ENCODE data around the gene LYPD5.
"Not testable (repeated sequence)": the region's sequence is repeated elsewhere in the genome, so short reads cannot be mapped to it uniquely, and the experiment has no call there.

Gene LYPD5

DNA sequence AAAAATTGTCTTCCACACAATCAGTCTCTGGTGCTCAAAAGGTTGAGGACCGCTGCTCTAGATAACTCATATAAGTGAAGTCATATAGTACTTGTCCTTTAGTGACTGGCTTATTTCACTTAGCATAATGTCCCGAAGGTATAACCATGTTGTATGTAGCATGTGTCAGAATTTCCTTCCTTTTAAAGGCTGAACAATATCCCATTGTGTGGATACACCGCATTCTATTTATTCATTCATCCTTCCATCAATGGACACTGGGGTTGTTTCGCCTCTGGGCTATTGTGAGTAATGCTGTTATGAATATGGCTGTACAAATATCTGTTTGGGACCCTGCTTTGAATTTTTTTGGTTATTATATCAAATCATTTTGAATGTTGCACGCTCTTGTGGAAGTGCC, 4.6 kb upstream of the LYPD5 start:
- DNase-seq (ENCODE audit: low spot score) = no peak

DNA sequence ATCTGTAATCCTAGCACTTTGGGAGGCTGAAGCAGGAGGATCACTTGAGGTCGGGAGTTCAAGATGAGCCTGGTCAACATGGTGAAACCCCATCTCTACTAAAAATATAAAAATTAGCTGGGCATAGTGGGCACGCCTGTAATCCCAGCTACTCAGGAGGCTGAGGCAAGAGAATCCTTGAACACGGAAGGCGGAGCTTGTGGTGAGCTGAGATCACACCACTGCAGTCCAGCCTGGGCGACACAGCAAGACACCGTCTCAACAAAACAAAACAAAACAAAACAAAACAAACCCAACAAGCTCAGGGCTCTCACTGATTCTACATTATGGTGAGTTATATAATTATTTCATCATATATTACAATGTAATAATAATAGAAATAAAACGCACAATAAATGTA, 4.2 kb upstream of the LYPD5 start:
- not testable (repeated sequence) for DNase-seq (ENCODE audit: low spot score)

DNA sequence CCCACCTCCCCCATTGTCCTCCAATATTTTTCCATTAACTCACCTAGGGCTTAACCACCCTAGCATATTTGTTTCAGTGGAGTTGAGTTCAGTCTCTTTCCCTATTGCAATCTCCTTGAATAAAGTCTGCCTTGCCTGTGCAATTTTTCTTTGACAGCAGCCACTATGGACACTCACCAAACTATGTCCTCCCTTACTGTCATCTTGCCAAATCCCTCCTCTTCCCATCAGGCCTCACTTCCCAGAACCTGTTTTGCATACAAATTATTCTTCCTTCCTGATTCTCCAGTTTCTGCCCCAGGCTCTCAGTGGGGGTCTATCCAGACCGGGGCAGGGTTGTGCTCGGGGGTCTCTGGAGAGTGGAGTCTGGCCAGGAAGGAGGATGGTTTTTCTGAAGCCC, 2.2 kb upstream of the LYPD5 start:
- DNase-seq (ENCODE audit: low spot score) = no peak

DNA sequence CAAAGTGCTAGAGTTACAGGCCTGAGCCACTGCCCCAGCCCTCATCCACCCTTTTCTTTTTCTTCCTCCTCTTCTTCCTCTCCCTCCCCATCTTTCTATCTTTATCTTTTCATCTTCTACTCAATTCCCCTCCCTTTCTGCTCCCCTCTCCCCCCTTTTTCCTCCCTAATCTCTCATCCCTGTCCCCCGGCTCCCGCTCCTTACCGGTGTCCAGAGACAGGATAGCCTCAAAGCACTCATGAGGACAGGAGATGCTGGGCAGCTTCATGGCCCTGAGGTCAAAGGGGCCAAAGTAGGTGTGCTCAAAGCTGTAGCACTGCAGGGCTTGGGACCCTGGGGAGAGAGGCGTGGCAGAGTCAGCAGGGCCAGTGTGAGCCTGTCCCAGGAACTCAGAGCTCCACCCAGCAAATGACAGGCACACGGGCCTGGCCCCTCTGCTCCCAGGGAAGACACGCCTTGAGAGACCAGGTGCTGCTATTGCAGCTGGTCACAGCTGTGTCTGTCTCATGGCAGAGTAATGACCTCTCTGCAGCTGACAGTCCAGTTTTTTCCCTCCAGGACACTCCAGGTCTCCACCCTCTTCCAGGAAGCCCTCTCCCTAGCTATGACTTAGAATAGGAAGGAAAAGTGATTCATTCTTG, 2.6 kb downstream of the LYPD5 start:
- peak; percentile 22 for DNase-seq (ENCODE audit: low spot score)

DNA sequence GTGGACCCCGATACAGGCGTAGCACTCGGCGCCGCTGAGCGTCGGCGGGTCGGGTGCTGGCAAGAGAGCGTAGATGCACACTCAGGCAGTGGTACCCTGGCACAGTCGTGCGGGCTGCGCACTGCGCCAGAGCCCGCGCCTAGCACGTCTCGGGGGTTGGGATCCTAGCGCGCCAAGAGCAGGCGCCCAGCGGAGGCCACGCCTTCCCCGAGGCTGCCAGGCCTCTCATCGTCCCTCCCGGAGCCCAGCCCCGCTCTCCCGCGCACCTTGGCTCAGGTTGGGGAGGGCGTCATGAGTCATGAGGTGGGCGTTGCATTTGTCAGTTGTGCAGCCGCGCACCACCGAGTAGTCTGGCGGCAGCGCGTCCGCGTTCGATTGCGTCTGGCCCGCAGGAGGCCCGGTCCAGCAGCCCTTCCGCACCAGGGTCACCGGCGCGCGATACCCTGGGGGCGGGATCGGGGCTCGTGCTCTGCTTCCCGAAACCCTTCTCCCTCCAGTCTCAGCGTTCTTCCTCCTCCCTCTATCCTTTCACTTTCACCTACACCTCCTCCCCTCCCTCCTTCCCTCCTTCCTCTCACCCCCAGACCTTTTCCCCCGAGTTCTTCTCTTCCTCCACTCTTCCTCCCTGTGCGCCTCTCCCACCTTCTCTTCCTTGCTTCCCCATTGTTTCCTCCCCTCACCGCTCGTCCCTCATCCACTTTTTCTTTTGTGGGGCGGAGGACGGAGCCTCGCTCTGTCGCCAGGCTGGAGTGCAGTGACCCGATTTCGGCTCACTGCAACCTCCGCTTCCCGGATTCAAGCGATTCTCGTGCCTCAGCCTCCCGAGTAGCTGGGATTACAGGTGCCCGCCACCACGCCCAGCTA, 3.5 kb downstream of the LYPD5 start:
- no peak for DNase-seq (ENCODE audit: low spot score)

DNA sequence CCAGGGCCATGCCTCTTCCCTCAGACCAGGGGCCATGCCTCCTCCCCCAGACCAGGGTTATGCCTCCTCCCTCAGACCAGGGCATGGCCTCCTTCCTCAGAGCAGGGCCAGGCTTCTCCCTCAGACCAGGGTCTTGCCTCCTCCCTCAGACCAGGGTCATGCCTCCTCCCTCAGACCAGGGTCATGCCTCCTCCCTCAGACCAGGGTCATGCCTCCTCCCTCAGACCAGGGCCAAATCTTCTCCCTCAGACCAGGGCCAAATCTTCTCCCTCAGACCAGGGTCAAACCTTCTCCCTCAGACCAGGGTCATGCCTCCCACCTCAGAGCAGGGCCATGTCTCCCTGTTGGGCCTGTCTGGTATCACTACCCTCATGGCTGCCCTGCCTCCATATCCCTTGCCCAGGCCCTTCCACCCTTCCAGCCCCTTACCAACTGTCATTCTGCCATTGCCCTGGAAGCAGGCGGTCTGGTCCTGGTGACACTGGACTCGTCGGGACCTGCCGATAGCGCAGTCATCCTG, 4.2 kb downstream of the LYPD5 start:
- no peak for DNase-seq (ENCODE audit: low spot score)

DNA sequence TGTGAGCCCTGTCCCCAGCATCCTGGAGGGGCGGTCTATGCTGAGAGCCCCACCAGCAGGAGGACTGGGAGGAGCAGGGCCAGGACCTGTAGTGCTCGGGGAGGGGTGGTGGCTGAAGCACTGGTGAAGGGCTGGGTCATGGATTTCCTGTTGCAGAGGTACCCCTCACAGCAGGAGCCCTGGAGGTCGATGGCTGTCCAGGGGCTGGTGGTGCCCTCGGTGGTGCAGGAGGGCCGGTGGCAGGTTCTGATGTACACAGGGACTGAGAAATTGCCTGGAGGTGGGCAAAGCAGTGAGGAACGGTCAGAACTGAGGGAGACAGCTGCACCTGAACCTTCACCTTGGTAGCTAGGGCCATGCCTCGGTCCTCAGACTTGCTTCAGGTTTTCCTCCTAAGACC, 4.7 kb downstream of the LYPD5 start:
- DNase-seq (ENCODE audit: low spot score) = no peak

DNA sequence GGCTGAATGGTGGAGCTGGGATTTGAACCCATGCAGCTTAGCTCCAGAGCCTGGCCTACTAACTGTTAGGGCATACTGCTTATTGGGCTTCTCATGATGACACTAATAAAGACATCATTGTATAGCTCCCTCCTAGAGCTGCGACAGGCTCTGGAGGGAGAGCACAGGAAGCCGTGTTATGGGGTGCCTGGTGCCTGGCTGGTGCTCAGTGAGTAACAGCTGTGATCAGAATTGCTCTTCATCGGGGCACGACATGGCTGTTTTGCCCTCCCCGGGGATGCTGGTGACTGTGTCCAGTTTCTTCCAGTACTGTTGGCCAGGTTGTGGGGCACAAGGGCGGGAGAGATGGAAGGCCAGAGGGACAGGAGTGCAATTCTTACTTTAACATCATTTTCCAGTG, 5.1 kb downstream of the LYPD5 start:
- DNase-seq (ENCODE audit: low spot score) = no peak

DNA sequence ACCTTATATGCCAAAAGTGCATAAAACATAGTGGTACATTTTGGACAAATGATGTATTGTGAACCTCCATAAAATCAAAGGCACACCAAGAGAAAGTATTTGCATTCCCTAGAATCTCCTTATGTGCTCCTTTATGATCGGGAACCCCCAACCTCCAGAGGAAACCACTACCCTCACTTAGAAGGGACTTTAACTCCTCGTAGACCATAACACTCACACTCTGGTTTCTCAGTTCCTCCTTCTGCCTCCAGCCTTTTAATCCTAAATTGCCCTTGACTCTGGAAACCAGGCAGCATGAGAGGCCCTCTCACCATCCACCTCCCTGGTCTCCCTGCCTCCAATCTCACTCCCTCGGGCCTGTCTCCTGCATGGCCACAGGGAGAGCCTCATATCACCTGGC, 11.7 kb downstream of the LYPD5 start:
- DNase-seq (ENCODE audit: low spot score) = no peak

DNA sequence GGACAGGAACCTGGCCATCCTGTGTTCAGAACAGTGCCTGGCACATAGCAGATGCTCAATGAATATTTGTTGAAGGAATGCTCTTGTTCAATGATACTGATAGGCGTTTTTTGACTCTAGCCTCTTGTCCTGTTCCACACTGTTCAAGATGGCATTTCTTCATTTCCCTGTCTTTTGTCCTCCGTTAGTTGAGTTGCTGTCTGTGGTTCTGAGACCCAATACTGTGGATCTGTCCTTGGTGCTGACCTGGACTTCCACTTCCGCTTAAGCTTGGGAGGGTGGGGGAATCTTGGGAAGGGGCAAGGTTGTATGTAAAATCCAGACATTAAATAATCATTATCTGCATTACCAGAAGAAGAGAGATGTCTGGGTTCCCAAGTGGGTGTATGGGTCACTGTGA, 13.2 kb downstream of the LYPD5 start:
- DNase-seq (ENCODE audit: low spot score) = no peak

DNA sequence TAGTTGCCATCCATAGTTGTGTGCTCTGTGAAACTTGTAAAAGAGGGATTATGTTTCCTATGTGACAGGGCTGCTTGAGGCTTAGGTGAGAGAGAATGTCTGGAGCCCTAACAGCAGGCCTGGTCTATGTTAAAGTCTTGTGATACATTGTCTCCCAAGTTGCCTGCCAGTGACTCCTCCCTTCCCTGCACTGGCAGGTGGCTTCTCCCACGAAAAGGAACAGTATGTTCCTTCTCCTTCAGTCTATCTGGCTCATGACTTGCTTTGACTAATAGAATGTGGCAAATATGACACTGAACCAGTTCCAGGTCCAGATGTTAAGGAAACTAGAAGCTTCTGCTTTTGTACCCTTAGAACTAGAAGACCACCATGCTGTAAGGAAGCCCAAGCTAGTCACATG, 15.6 kb downstream of the LYPD5 start:
- no peak for DNase-seq (ENCODE audit: low spot score)

DNA sequence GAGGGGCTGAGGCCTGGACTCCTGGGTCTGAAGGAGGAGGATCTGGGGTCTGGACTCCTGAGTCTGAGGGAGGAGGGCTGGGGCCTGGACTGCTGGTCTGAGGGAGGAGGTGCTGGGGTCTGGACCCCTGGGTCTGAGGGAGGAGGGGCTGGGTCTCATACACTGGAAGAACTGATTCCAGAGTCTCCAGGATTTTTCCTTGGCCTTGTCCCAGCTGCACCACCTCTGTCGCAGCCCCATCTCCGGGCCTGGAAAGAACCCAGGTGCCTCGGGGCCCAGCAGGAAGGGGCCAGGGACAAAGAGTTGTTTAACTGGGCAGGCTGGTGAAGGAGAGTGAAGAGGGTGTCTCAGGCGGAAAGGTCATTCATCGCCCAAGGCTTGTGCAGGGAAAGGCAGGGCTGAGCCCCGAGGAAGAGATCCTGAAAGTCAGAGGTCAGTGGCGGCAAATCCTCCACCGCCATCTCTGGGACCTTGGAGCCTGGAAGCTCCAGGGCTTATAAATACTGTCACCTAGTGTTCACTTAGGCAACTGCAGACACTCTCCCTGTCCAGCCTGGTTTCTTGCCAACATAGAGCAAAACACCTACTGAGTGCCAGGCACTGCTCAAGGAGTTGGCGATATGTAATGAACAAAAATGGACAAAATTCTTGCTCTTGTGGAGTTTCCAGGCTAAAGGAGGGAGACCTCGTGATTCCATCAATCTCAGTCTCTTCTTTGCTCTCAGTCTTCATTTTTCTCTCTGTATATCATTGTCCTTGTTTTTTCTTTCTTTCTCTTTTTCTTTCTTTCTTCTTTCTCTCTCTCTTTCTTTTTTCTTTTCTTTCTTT, 17.1 kb downstream of the LYPD5 start:
- peak; percentile 75 for DNase-seq (ENCODE audit: low spot score)

DNA sequence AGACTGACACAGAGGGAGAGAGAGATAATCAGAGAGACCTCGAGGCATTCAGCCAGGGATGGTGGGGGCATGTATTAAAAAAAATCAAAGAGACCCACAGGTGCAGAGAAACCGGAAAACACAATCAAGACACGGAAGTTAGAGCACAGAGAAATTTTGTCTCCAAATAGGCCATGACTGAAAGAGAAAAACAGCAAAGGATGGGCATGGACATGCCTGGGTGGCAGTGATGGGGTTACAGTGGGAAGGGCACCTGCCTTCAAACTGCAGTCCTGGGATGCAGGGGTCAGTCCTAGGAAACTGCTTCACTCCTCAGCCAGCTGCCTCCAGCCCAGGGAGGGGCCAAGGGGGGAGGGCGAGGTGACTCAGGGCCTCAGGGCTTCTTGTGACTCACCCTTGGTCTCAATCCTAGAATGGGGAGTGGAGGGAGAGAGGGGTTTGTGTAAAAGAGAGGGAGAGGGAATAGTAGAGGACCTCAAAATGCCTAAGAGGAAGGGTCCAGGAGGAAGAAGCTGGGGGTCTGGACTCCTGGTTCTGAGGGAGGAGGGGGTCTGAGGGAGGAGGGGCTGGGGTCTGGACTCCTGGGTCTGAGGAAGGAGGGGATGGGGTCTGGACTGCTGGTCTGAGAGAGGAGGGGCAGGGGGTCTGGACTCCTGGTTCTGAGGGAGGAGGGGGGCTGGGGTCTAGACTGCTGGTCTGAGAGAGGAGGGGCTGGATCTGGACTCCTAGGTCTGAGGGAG, 17.8 kb downstream of the LYPD5 start:
- DNase-seq (ENCODE audit: low spot score) = no peak

DNA sequence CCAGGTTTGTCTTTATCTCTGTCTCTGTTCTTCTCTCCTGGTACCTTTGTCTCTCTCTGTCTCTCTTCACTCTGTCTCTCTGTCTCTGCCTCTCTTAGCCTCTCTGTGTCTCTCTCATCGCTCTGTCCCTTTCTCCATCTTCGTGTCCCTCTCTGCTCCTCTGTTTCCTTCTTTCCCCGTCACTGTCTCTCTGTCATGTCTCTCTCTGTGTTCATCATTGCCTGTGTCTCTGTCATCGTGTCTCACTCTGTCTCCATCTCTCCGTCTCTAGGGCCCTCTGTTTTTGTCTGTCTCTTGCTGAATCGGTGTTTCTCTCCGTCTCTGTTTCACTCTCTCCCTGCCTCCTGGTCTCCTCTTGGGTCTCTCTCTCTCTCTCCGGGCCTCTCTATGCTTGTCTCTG, 18.6 kb downstream of the LYPD5 start:
- DNase-seq (ENCODE audit: low spot score) = no peak

DNA sequence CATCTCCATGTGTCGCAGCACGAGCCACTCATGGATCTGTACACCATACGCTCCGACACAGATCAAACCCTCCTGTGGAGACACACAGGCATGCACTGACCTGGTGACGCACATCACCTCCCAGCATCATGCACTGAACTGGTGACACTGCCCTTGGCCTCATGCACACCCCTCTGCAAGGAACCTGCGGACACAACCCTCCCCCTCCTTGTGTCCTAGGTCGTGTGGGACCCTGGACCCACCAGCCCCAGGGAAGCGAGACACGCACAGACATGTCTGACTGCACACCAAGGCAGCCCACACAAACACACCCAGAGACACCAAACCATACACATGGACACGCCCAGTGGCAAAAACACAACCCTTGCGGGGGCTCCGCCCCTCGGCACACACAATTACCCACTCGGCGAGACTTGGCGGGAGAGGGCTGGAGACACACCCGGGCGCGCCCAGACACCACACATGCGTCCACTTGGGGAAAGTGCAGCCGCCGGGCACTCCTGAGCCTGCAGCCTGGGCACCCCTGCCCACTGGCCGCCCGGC, 19.5 kb downstream of the LYPD5 start:
- DNase-seq (ENCODE audit: low spot score) = no peak

DNA sequence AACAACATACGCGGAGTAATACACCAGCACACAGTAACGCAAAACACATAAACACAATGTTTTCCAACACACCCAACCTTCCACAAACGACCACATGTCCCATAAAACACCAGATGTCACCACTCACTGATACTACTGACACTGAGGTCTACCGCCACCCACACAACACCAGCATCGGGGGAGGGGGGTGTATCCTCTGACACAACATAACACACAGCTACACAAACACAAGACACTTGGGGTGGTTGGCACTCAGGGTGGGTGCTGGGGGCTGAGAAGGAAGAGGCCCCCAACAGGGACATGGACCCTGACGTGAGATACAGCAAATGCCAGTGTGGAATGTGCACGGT, 20.0 kb downstream of the LYPD5 start:
- no peak for DNase-seq (ENCODE audit: low spot score)

DNA sequence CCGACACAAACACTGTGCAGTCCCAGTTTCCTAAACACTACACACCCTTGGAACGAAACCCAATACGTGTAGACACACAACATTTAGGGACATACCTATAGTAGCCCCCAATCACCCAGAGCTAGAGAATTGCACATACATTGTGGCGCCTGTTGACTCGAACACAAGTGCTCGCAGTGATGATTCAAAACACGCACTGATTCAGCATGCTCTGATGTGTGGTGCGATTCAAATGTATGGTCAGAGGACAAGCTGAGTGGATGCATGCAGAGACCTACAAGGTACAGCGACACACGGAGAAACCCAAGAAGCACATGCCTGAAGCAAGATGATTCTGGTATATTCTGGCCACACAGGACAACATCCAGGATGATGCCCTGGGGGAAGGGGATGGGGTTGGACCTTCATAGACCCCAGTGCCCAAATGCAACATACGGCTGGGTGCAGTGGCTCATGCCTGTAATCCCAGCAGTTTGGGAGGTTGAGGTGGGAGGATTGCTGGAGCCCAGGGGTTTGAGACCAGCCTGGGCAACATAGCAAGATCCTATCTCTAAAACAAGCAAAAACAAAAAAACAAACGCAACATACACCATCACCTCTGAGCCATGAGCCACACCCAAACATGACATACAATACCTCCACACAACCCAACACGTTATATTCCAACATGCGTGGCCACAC, 20.5 kb downstream of the LYPD5 start:
- no peak for DNase-seq (ENCODE audit: low spot score)

DNA sequence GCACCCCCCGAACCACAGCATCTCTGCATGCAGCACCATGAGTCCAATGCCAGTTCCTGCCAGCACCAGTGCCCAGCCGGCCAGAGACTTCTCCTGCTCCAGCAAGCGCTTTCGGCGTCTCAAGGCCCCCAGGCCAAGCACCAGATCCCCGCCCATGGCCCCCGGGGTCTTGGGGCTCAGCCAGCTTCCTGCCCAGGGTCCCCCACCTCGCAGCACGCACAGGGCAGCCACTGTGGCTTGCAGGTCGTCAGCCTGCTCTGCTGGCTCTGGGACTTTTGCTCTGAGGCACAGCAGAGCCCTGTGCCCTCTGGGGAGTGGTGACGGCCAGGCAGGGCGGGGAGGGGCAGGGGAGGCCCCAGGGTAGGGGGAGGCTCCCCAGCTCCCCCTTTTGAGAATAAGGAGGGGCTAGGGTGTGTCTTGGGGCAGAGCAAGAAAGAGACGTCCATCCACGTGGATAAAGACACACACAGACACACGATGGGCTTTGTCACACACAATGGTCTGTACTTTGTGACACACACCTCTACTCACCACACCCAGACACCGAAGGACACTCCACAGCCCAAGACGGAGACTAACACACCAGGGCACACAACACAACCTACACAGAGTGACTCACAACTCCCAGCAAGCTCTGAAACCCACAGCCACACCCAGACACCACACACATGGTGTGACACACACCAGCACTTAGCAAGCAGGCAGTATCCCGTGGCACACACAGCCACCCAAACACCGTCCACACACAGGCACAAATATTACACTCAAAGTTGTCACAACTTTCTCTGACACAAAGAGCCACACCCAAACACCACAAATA, 21.3 kb downstream of the LYPD5 start, which contains the start of gene KCNN4:
Gene KCNN4, minus strand, starts transcription at position 268 of the 820 bp plus-strand sequence. Its CDS starts 112 bp downstream, at position 156.
- no peak for DNase-seq (ENCODE audit: low spot score)

DNA sequence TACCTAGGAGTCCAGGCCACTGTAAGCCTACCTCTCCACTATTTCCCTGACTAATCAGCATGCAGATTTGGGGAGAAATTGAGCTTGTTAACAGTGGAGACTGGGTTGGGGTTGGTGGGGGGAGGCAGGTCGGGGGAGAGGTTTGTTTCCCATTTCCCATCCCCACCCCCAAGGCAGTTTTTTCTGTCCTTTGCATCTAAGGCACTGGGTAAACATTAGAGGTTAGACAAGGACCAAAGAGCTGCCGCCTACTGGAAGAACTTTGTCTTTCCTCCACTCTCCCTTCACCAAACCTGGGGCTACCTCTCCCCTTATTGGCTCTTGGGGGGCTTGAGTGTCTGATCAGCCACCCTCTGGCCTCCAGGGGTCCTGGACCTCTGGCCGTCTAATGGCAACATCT, 22.4 kb downstream of the LYPD5 start:
- no peak for DNase-seq (ENCODE audit: low spot score)

Measured in SK-N-DZ (cell line).